Measurements from ENCODE around the gene IRF2.

The IRF2 gene

GRCh38 chr4:184474263-184475095 is at the start of gene IRF2:
Gene IRF2 (minus strand): TSS chr4:184474550. CDS start chr4:184429064, 45,486 bp downstream.
- peaks cover 52% of the 10 kb centered on the region for H3K4me1 Mint-ChIP-seq (ENCODE audit: low read depth)
- H3K36me3 Mint-ChIP-seq (ENCODE audit: low read depth) = peaks cover 41% of the 10 kb centered on the region
- H3K27me3 Mint-ChIP-seq (ENCODE audit: low read depth) = no peaks in the 10 kb centered on the region

GRCh38 chr4:184515606-184516005 is 41.3 kb upstream of the IRF2 start:
- Mint-ChIP-seq H3K27me3 (ENCODE audit: low read depth) (no peaks in the 10 kb centered on the region), H3K36me3 (ENCODE audit: low read depth) (peaks cover 10% of the 10 kb centered on the region), H3K27ac (peak overlapping the region; percentile 57), H3K4me1 (ENCODE audit: low read depth) (peaks cover 34% of the 10 kb centered on the region), H3K4me3 (no peak overlapping the region), H3K9me3 (peaks cover 12% of the 10 kb centered on the region)

More at GRCh38 chr4:184474263-184475095, at the start of gene IRF2:
- Mint-ChIP-seq H3K27ac (peak within 1 kb of the TSS; percentile 98), H3K4me3 (peak within 1 kb of the TSS; percentile 98), H3K9me3 (no peaks in the 10 kb centered on the region)

- Mint-ChIP-seq H3K4me1 (ENCODE audit: low read depth) (peaks cover 40% of the 10 kb centered on the region), H3K27ac (peak overlapping the region; percentile 88), H3K36me3 (ENCODE audit: low read depth) (peaks cover 15% of the 10 kb centered on the region), H3K27me3 (ENCODE audit: low read depth) (no peaks in the 10 kb centered on the region), H3K9me3 (peaks cover 20% of the 10 kb centered on the region), H3K4me3 (peak overlapping the region; percentile 65)
Measured at GRCh38 chr4:184514121-184514988, 40.0 kb upstream of the IRF2 start.

GRCh38 chr4:184513802-184514120 is 39.4 kb upstream of the IRF2 start:
- H3K4me3 Mint-ChIP-seq = peak overlapping the region; percentile 65
- peaks cover 13% of the 10 kb centered on the region for H3K36me3 Mint-ChIP-seq (ENCODE audit: low read depth)
- peak overlapping the region; percentile 88 for H3K27ac Mint-ChIP-seq
- H3K9me3 Mint-ChIP-seq = peaks cover 17% of the 10 kb centered on the region
- no peaks in the 10 kb centered on the region for H3K27me3 Mint-ChIP-seq (ENCODE audit: low read depth)
- peaks cover 40% of the 10 kb centered on the region for H3K4me1 Mint-ChIP-seq (ENCODE audit: low read depth)

GRCh38 chr4:184511156-184511555 is 36.8 kb upstream of the IRF2 start:
- no peak overlapping the region for H3K27ac Mint-ChIP-seq
- H3K4me1 Mint-ChIP-seq (ENCODE audit: low read depth) = peaks cover 46% of the 10 kb centered on the region
- H3K36me3 Mint-ChIP-seq (ENCODE audit: low read depth) = peaks cover 16% of the 10 kb centered on the region
- peaks cover 11% of the 10 kb centered on the region for H3K9me3 Mint-ChIP-seq
- H3K4me3 Mint-ChIP-seq = no peak overlapping the region
- H3K27me3 Mint-ChIP-seq (ENCODE audit: low read depth) = no peaks in the 10 kb centered on the region

GRCh38 chr4:184510401-184510800 is 36.1 kb upstream of the IRF2 start:
- no peak overlapping the region for H3K4me3 Mint-ChIP-seq
- H3K4me1 Mint-ChIP-seq (ENCODE audit: low read depth) = peaks cover 42% of the 10 kb centered on the region
- peaks cover 11% of the 10 kb centered on the region for H3K9me3 Mint-ChIP-seq
- no peaks in the 10 kb centered on the region for H3K27me3 Mint-ChIP-seq (ENCODE audit: low read depth)
- no peak overlapping the region for H3K27ac Mint-ChIP-seq
- H3K36me3 Mint-ChIP-seq (ENCODE audit: low read depth) = peaks cover 14% of the 10 kb centered on the region

GRCh38 chr4:184506527-184507121 is 32.3 kb upstream of the IRF2 start:
- H3K9me3 Mint-ChIP-seq = peaks cover 11% of the 10 kb centered on the region
- H3K4me1 Mint-ChIP-seq (ENCODE audit: low read depth) = peaks cover 34% of the 10 kb centered on the region
- H3K36me3 Mint-ChIP-seq (ENCODE audit: low read depth) = peaks cover 15% of the 10 kb centered on the region
- H3K4me3 Mint-ChIP-seq = peak overlapping the region; percentile 35
- peak overlapping the region; percentile 79 for H3K27ac Mint-ChIP-seq
- H3K27me3 Mint-ChIP-seq (ENCODE audit: low read depth) = no peaks in the 10 kb centered on the region

- Mint-ChIP-seq H3K36me3 (ENCODE audit: low read depth) (peaks cover 9% of the 10 kb centered on the region), H3K9me3 (peaks cover under 1% of the 10 kb centered on the region), H3K27ac (peak overlapping the region; percentile 64), H3K4me3 (peak overlapping the region; percentile 10), H3K27me3 (ENCODE audit: low read depth) (no peaks in the 10 kb centered on the region), H3K4me1 (ENCODE audit: low read depth) (peaks cover 28% of the 10 kb centered on the region)
Measured at GRCh38 chr4:184504385-184504784, 30.0 kb upstream of the IRF2 start.

- H3K36me3 Mint-ChIP-seq (ENCODE audit: low read depth) = peaks cover 9% of the 10 kb centered on the region
- H3K9me3 Mint-ChIP-seq = no peaks in the 10 kb centered on the region
- H3K4me1 Mint-ChIP-seq (ENCODE audit: low read depth) = peaks cover 28% of the 10 kb centered on the region
- peak overlapping the region; percentile 10 for H3K4me3 Mint-ChIP-seq
- peak overlapping the region; percentile 64 for H3K27ac Mint-ChIP-seq
- H3K27me3 Mint-ChIP-seq (ENCODE audit: low read depth) = no peaks in the 10 kb centered on the region
Measured at GRCh38 chr4:184503869-184504300, 29.5 kb upstream of the IRF2 start.

GRCh38 chr4:184500748-184501589 is 26.6 kb upstream of the IRF2 start:
- Mint-ChIP-seq H3K4me3 (no peak overlapping the region), H3K4me1 (ENCODE audit: low read depth) (peaks cover 22% of the 10 kb centered on the region), H3K27ac (no peak overlapping the region), H3K9me3 (no peaks in the 10 kb centered on the region), H3K36me3 (ENCODE audit: low read depth) (peaks cover 2% of the 10 kb centered on the region), H3K27me3 (ENCODE audit: low read depth) (no peaks in the 10 kb centered on the region)

- Mint-ChIP-seq H3K4me3 (no peak overlapping the region), H3K36me3 (ENCODE audit: low read depth) (peaks cover 2% of the 10 kb centered on the region), H3K4me1 (ENCODE audit: low read depth) (peaks cover 19% of the 10 kb centered on the region), H3K27ac (no peak overlapping the region), H3K27me3 (ENCODE audit: low read depth) (no peaks in the 10 kb centered on the region), H3K9me3 (no peaks in the 10 kb centered on the region)
Measured at GRCh38 chr4:184499996-184500395, 25.6 kb upstream of the IRF2 start.

- Mint-ChIP-seq H3K4me3 (no peak overlapping the region), H3K9me3 (peaks cover 7% of the 10 kb centered on the region), H3K36me3 (ENCODE audit: low read depth) (peaks cover 4% of the 10 kb centered on the region), H3K27me3 (ENCODE audit: low read depth) (no peaks in the 10 kb centered on the region), H3K4me1 (ENCODE audit: low read depth) (peaks cover 8% of the 10 kb centered on the region), H3K27ac (no peak overlapping the region)
Measured at GRCh38 chr4:184498598-184498997, 24.2 kb upstream of the IRF2 start.

GRCh38 chr4:184489771-184490170 is 15.4 kb upstream of the IRF2 start:
- Mint-ChIP-seq H3K36me3 (ENCODE audit: low read depth) (peaks cover 15% of the 10 kb centered on the region), H3K4me1 (ENCODE audit: low read depth) (peaks cover 4% of the 10 kb centered on the region), H3K27ac (no peak overlapping the region), H3K9me3 (peaks cover 10% of the 10 kb centered on the region), H3K27me3 (ENCODE audit: low read depth) (no peaks in the 10 kb centered on the region), H3K4me3 (no peak overlapping the region)

- H3K9me3 Mint-ChIP-seq = peaks cover 9% of the 10 kb centered on the region
- peaks cover 15% of the 10 kb centered on the region for H3K36me3 Mint-ChIP-seq (ENCODE audit: low read depth)
- peaks cover 16% of the 10 kb centered on the region for H3K4me1 Mint-ChIP-seq (ENCODE audit: low read depth)
- no peaks in the 10 kb centered on the region for H3K27me3 Mint-ChIP-seq (ENCODE audit: low read depth)
- H3K4me3 Mint-ChIP-seq = no peak overlapping the region
- no peak overlapping the region for H3K27ac Mint-ChIP-seq
Measured at GRCh38 chr4:184487503-184487902, 13.2 kb upstream of the IRF2 start.
